A673 (cell line): Measurements from ENCODE around the gene BUB1.

ENCODE experiments used
- EZH2 ChIP-seq: fragments of 200-600 bp; sonication (generic); IDR thresholded peaks from 2 replicates; pipeline ENCODE4 v1.6.1; 2017; ENCODE audit warnings: borderline replicate concordance, low read depth, mild to moderate bottlenecking, mixed read lengths, antibody characterized with exemption, low read length; ENCODE audit not compliant: poor library complexity, severe bottlenecking
- TF ChIP-seq, protein P1 (sequence below): fragments of 300-800, 200-600 bp; sonication (generic); conservative IDR thresholded peaks from 2 replicates; pipeline ENCODE4 v1.5.1; 2017; ENCODE audit warnings: low read depth, mild to moderate bottlenecking, antibody characterized with exemption, low read length, moderate library complexity, mixed read lengths

DNA sequence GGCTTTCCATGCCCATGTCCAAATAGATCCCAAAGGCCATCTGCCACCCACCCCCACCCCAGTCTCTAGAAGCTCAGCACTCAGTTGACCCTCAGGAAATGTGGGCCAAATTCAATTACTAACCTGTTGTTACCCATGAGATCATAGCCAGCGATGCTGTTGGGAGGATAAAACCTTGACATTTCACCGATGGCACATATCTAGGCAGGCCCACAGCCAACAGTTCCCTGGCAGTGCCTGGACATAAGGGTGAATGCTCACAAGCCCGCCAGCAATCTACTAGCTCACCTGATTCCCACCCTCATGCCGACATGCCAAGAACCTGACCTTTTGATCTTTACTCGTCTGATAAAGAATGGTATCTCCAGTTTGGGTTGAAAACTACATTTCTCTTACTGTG lies 42.7 kb upstream of the BUB1 start:
- TF ChIP-seq, protein P1, sequence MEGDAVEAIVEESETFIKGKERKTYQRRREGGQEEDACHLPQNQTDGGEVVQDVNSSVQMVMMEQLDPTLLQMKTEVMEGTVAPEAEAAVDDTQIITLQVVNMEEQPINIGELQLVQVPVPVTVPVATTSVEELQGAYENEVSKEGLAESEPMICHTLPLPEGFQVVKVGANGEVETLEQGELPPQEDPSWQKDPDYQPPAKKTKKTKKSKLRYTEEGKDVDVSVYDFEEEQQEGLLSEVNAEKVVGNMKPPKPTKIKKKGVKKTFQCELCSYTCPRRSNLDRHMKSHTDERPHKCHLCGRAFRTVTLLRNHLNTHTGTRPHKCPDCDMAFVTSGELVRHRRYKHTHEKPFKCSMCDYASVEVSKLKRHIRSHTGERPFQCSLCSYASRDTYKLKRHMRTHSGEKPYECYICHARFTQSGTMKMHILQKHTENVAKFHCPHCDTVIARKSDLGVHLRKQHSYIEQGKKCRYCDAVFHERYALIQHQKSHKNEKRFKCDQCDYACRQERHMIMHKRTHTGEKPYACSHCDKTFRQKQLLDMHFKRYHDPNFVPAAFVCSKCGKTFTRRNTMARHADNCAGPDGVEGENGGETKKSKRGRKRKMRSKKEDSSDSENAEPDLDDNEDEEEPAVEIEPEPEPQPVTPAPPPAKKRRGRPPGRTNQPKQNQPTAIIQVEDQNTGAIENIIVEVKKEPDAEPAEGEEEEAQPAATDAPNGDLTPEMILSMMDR, result no peak
- TF ChIP-seq EZH2, result no peak
